DMS 273 (cell line): ENCODE data around the gene MPV17.
"Not testable (repeated sequence)": the region's sequence is repeated elsewhere in the genome, so short reads cannot be mapped to it uniquely, and the experiment has no call there.

Experiments
- DNase-seq: peaks from one replicate; lab custom pipeline; 2025; ENCODE audit not compliant: unreplicated experiment; lab: John Stamatoyannopoulos, UW

Gene MPV17

GRCh38 chr2:27322766-27323595 is at the start of gene MPV17:
MPV17 (minus strand) TSS chr2:27323097; CDS start chr2:27322517, 580 bp downstream.
- DNase-seq = peak; percentile 96

- DNase-seq = peak; percentile 73
These were observed 48.1 kb upstream of the MPV17 start for GRCh38 chr2:27370816-27371620.

- DNase-seq = peak; percentile 99
These were observed 47.3 kb upstream of the MPV17 start, which contains the start of the genes EIF2B4 and SNX17 for GRCh38 chr2:27370026-27370815. EIF2B4 (minus strand) TSS chr2:27370338; CDS start chr2:27370314, 24 bp downstream. SNX17 (plus strand) TSS chr2:27370616; CDS start chr2:27370744, 128 bp downstream.

- DNase-seq = peak; percentile 88
These were observed 46.7 kb upstream of the MPV17 start for GRCh38 chr2:27369471-27370025.

- DNase-seq = no peak
These were observed 41.0 kb upstream of the MPV17 start for GRCh38 chr2:27363933-27364332.

GRCh38 chr2:27362678-27363420 is 40.0 kb upstream of the MPV17 start:
- DNase-seq = no peak

- DNase-seq = peak; percentile 99
These were observed 33.7 kb upstream of the MPV17 start, which contains the start of gene GTF3C2 for GRCh38 chr2:27356382-27357181. GTF3C2 (minus strand) TSS chr2:27356764; CDS start chr2:27343554, 13,210 bp downstream.

- peak; percentile 86 for DNase-seq
These were observed 33.1 kb upstream of the MPV17 start for GRCh38 chr2:27356056-27356381.

GRCh38 chr2:27354597-27354927 is 31.7 kb upstream of the MPV17 start:
- no peak for DNase-seq

- no peak for DNase-seq
These were observed 31.1 kb upstream of the MPV17 start for GRCh38 chr2:27353762-27354596.

- DNase-seq = not testable (repeated sequence)
These were observed 30.5 kb upstream of the MPV17 start for GRCh38 chr2:27353386-27353761.

- DNase-seq = no peak
These were observed 29.1 kb upstream of the MPV17 start for GRCh38 chr2:27351802-27352598.

- no peak for DNase-seq
These were observed 27.3 kb upstream of the MPV17 start for GRCh38 chr2:27350106-27350693.

- DNase-seq = no peak
These were observed 24.7 kb upstream of the MPV17 start for GRCh38 chr2:27347641-27348040.

GRCh38 chr2:27336173-27336572 is 13.3 kb upstream of the MPV17 start:
- no peak for DNase-seq

GRCh38 chr2:27335311-27335710 is 12.4 kb upstream of the MPV17 start:
- no peak for DNase-seq

- DNase-seq = no peak
These were observed 1.8 kb upstream of the MPV17 start for GRCh38 chr2:27324720-27325119.
